HepG2 (cell line): ENCODE data around the gene XRN1. TPM values are rescaled to one million over a fixed set of nuclear protein-coding genes. Genes with fewer than 3 reads are reported as not detected.

ENCODE experiments used
- ASH2L ChIP-seq: fragments of 300-600, 200-600 bp; sonication (generic); IDR thresholded peaks from 2 replicates; pipeline ENCODE4 v1.7.0; 2017; ENCODE audit warnings: low read depth, mild to moderate bottlenecking, moderate library complexity, mixed read lengths, low read length; ENCODE audit not compliant: insufficient read length
- HNF4A ChIP-seq: sonication (generic); formaldehyde crosslinking; IDR thresholded peaks from 2 replicates; pipeline ENCODE4 v1.4.0; 2020; ENCODE audit warnings: missing genetic modification reagents
- KDM1A ChIP-seq: IDR thresholded peaks from 2 replicates; pipeline ENCODE4 v1.6.1; 2016; ENCODE audit warnings: missing compliant biosample characterization
- NCOA5 ChIP-seq: sonication (generic); formaldehyde crosslinking; IDR thresholded peaks from 2 replicates; pipeline ENCODE4 v1.4.0; 2020; ENCODE audit warnings: missing genetic modification reagents
- ZNF17 ChIP-seq: sonication (generic); formaldehyde crosslinking; IDR thresholded peaks from 2 replicates; pipeline ENCODE4 v1.5.0; 2020; ENCODE audit warnings: mild to moderate bottlenecking, missing genetic modification reagents
- ZNF263 ChIP-seq: sonication (generic); formaldehyde crosslinking; IDR thresholded peaks from 2 replicates; pipeline ENCODE4 v1.4.0; 2020; ENCODE audit warnings: missing genetic modification reagents
- ZNF282 ChIP-seq: fragments of 450-650 bp; IDR thresholded peaks from 2 replicates; pipeline ENCODE4 v1.6.1; 2018; ENCODE audit not compliant: partially characterized antibody
- ZNF709 ChIP-seq: sonication (generic); formaldehyde crosslinking; IDR thresholded peaks from 2 replicates; pipeline ENCODE4 v1.5.0; 2020; ENCODE audit warnings: mild to moderate bottlenecking, missing genetic modification reagents
- polyA plus RNA-seq, 8 experiments: library from polyadenylated mRNA; depleted of rRNA in 3 of 8; stranded (reverse) in 7 of 8; unstranded in 1 of 8; fragments of >200 nt; fragmentation: Illumina TruSeq in 4 of 8; extraction: Trizol in 4 of 8; gene quantifications; 2 replicates each; pipeline versions ENCODE4 v1.2.1 to v1.2.3, GENCODE V29; 2011 to 2016; ENCODE audit warnings: low read depth in 4 of 8, missing spikeins in 1 of 8, mixed read lengths in 1 of 8; ENCODE audit not compliant: insufficient read depth in 1 of 8
- total RNA-seq, 5 experiments: library from RNA; depleted of rRNA; stranded (reverse); fragments of >200 nt; fragmentation: Illumina TruSeq; extraction: Trizol; gene quantifications; 2 replicates each; pipeline ENCODE4 v1.2.3, GENCODE V29; 2016; ENCODE audit warnings: low read depth in 1 of 5
- TF ChIP-seq, protein P1 (sequence below): sonication (generic); formaldehyde crosslinking; IDR thresholded peaks from 2 replicates; pipeline ENCODE4 v1.5.0; 2020; ENCODE audit warnings: mild to moderate bottlenecking, missing genetic modification reagents, borderline replicate concordance
- TF ChIP-seq, protein P2 (sequence below): sonication (generic); formaldehyde crosslinking; IDR thresholded peaks from 2 replicates; pipeline ENCODE4 v1.4.0; 2020; ENCODE audit warnings: missing genetic modification reagents
- TF ChIP-seq, protein P3 (sequence below): sonication (generic); formaldehyde crosslinking; IDR thresholded peaks from 2 replicates; pipeline ENCODE4 v1.8.0; 2022; ENCODE audit warnings: missing genetic modification reagents, low read depth, mild to moderate bottlenecking, borderline replicate concordance
- TF ChIP-seq, protein P4 (sequence below), 2 experiments: fragments of 450-650 bp in 1 of 2; sonication (generic) in 1 of 2; formaldehyde crosslinking; IDR thresholded peaks; 2 replicates each; pipeline versions ENCODE4 v1.5.0 to v1.8.0; 2020 to 2022; ENCODE audit warnings: mild to moderate bottlenecking in 1 of 2, missing genetic modification reagents in 1 of 2
- TF ChIP-seq, protein P5 (sequence below): sonication (generic); formaldehyde crosslinking; IDR thresholded peaks from 2 replicates; pipeline ENCODE4 v1.4.0; 2020; ENCODE audit warnings: missing genetic modification reagents

Gene XRN1
- total and polyA plus RNA-seq, 2 of the 13 experiments (the other 11 are each of a cell fraction or from before 2014, with no cell fraction given), result 13.2 to 13.3 TPM

DNA sequence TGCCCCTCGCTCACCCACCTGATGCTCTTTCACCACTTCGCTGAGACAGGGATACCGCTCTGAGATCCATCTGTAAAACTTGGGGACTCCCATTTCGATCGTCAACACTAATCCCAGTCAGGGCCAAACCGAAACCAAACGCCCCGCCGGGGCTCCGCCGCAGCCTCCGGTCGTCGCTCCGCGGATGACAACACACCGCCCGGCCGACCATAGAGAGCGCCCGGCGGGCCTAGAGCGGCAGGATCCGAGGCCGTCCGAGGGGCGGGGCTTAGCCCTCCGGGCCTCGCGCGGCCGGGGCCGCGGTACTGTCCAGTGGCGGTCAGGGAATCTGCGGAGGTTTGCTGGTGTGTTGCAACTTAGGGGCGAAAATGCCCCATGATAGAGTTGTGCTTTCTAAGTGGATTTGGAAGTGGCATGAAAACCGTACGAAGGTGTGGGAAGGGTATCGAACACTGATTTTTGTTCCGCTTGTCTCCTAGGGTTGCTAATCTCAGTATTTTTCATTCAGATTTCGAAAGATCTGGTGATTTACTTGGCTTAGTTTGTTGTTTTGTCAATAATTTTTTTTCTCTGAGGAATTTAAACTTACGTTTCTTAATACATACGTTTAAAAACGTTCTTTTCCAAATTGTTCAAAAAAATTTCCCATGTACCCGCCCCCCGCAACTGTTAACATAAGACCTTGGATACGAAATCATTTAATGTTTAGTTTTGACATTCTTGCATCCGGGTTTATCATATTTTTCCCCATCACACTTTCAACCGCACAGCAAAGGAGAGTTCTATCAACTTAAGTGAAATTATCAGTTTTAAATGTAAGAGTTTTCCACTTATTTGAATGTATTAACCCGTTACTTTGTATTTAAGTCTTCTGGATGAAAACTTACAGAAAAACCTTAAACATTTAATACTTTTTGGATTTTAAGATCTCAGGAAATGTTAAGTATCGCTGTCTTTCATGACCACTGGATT, at the start of gene XRN1 (continued):
- TF ChIP-seq, protein P1, sequence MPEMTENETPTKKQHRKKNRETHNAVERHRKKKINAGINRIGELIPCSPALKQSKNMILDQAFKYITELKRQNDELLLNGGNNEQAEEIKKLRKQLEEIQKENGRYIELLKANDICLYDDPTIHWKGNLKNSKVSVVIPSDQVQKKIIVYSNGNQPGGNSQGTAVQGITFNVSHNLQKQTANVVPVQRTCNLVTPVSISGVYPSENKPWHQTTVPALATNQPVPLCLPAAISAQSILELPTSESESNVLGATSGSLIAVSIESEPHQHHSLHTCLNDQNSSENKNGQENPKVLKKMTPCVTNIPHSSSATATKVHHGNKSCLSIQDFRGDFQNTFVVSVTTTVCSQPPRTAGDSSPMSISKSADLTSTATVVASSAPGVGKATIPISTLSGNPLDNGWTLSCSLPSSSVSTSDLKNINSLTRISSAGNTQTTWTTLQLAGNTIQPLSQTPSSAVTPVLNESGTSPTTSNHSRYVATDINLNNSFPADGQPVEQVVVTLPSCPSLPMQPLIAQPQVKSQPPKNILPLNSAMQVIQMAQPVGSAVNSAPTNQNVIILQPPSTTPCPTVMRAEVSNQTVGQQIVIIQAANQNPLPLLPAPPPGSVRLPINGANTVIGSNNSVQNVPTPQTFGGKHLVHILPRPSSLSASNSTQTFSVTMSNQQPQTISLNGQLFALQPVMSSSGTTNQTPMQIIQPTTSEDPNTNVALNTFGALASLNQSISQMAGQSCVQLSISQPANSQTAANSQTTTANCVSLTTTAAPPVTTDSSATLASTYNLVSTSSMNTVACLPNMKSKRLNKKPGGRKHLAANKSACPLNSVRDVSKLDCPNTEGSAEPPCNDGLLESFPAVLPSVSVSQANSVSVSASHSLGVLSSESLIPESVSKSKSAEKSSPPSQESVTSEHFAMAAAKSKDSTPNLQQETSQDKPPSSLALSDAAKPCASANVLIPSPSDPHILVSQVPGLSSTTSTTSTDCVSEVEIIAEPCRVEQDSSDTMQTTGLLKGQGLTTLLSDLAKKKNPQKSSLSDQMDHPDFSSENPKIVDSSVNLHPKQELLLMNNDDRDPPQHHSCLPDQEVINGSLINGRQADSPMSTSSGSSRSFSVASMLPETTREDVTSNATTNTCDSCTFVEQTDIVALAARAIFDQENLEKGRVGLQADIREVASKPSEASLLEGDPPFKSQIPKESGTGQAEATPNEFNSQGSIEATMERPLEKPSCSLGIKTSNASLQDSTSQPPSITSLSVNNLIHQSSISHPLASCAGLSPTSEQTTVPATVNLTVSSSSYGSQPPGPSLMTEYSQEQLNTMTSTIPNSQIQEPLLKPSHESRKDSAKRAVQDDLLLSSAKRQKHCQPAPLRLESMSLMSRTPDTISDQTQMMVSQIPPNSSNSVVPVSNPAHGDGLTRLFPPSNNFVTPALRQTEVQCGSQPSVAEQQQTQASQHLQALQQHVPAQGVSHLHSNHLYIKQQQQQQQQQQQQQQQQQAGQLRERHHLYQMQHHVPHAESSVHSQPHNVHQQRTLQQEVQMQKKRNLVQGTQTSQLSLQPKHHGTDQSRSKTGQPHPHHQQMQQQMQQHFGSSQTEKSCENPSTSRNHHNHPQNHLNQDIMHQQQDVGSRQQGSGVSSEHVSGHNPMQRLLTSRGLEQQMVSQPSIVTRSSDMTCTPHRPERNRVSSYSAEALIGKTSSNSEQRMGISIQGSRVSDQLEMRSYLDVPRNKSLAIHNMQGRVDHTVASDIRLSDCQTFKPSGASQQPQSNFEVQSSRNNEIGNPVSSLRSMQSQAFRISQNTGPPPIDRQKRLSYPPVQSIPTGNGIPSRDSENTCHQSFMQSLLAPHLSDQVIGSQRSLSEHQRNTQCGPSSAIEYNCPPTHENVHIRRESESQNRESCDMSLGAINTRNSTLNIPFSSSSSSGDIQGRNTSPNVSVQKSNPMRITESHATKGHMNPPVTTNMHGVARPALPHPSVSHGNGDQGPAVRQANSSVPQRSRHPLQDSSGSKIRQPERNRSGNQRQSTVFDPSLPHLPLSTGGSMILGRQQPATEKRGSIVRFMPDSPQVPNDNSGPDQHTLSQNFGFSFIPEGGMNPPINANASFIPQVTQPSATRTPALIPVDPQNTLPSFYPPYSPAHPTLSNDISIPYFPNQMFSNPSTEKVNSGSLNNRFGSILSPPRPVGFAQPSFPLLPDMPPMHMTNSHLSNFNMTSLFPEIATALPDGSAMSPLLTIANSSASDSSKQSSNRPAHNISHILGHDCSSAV, result no peak
- TF ChIP-seq, protein P2, sequence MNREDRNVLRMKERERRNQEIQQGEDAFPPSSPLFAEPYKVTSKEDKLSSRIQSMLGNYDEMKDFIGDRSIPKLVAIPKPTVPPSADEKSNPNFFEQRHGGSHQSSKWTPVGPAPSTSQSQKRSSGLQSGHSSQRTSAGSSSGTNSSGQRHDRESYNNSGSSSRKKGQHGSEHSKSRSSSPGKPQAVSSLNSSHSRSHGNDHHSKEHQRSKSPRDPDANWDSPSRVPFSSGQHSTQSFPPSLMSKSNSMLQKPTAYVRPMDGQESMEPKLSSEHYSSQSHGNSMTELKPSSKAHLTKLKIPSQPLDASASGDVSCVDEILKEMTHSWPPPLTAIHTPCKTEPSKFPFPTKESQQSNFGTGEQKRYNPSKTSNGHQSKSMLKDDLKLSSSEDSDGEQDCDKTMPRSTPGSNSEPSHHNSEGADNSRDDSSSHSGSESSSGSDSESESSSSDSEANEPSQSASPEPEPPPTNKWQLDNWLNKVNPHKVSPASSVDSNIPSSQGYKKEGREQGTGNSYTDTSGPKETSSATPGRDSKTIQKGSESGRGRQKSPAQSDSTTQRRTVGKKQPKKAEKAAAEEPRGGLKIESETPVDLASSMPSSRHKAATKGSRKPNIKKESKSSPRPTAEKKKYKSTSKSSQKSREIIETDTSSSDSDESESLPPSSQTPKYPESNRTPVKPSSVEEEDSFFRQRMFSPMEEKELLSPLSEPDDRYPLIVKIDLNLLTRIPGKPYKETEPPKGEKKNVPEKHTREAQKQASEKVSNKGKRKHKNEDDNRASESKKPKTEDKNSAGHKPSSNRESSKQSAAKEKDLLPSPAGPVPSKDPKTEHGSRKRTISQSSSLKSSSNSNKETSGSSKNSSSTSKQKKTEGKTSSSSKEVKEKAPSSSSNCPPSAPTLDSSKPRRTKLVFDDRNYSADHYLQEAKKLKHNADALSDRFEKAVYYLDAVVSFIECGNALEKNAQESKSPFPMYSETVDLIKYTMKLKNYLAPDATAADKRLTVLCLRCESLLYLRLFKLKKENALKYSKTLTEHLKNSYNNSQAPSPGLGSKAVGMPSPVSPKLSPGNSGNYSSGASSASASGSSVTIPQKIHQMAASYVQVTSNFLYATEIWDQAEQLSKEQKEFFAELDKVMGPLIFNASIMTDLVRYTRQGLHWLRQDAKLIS (CRISPR knock-in tag), result no peak
- TF ChIP-seq HNF4A (no peak), KDM1A (CRISPR knock-in tag) (no peak), ZNF282 (no peak), NCOA5 (CRISPR knock-in tag) (no peak), ZNF263 (no peak), ASH2L (peak; percentile 99), ZNF709 (CRISPR knock-in tag) (peak; percentile 45; the same call in 1 of the 2 replicates), ZNF17 (no peak)
- TF ChIP-seq, protein P3, sequence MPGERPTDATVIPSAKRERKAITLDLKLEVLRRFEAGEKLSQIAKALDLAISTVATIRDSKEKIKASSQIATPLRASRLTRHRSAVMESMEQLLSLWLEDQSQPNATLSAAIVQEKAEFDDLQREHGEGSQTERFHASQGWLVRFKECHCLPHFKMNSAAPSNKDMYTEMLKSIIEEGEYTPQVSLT (CRISPR knock-in tag), result no peak
- TF ChIP-seq, protein P4, sequence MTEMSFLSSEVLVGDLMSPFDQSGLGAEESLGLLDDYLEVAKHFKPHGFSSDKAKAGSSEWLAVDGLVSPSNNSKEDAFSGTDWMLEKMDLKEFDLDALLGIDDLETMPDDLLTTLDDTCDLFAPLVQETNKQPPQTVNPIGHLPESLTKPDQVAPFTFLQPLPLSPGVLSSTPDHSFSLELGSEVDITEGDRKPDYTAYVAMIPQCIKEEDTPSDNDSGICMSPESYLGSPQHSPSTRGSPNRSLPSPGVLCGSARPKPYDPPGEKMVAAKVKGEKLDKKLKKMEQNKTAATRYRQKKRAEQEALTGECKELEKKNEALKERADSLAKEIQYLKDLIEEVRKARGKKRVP (CRISPR knock-in tag; IDR thresholded peaks at IDR 0.05), result peak in 1 of 2 experiments; percentile 55; a peak in 2 of 4 replicates
- TF ChIP-seq, protein P5, sequence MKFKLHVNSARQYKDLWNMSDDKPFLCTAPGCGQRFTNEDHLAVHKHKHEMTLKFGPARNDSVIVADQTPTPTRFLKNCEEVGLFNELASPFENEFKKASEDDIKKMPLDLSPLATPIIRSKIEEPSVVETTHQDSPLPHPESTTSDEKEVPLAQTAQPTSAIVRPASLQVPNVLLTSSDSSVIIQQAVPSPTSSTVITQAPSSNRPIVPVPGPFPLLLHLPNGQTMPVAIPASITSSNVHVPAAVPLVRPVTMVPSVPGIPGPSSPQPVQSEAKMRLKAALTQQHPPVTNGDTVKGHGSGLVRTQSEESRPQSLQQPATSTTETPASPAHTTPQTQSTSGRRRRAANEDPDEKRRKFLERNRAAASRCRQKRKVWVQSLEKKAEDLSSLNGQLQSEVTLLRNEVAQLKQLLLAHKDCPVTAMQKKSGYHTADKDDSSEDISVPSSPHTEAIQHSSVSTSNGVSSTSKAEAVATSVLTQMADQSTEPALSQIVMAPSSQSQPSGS (CRISPR knock-in tag), result peak; percentile 79
